ENCODE measurements around the gene SLC16A5. TPM values are rescaled to one million over a fixed set of nuclear protein-coding genes. Genes with fewer than 3 reads are reported as not detected.

SLC16A5 gene
- total RNA-seq, 2 donors from 2014 or later, result 28.8 to 54.0 TPM

GRCh38 chr17:75124041-75124818 lies 36.5 kb downstream of the SLC16A5 start:
- no peak overlapping the region for H3K4me3 ChIP-seq (ENCODE audit: low read length)
- H3K9me3 Mint-ChIP-seq, result no peaks in the 10 kb centered on the region
- 96 to 97% methylated on average over 9 to 19 of the region's 19 CpGs for WGBS, 2 experiments (ENCODE audit: insufficient coverage in 1 of 2, insufficient read length in 1 of 2)
- peaks cover 47% of the 10 kb centered on the region for H3K36me3 ChIP-seq (ENCODE audit: control insufficient read depth, insufficient read depth, low read length)
- TF ChIP-seq, protein P1, sequence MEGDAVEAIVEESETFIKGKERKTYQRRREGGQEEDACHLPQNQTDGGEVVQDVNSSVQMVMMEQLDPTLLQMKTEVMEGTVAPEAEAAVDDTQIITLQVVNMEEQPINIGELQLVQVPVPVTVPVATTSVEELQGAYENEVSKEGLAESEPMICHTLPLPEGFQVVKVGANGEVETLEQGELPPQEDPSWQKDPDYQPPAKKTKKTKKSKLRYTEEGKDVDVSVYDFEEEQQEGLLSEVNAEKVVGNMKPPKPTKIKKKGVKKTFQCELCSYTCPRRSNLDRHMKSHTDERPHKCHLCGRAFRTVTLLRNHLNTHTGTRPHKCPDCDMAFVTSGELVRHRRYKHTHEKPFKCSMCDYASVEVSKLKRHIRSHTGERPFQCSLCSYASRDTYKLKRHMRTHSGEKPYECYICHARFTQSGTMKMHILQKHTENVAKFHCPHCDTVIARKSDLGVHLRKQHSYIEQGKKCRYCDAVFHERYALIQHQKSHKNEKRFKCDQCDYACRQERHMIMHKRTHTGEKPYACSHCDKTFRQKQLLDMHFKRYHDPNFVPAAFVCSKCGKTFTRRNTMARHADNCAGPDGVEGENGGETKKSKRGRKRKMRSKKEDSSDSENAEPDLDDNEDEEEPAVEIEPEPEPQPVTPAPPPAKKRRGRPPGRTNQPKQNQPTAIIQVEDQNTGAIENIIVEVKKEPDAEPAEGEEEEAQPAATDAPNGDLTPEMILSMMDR (conservative IDR thresholded peaks at IDR 0.05), result no peak
- H3K4me3 Mint-ChIP-seq, result no peak overlapping the region
- no peaks in the 10 kb centered on the region for H3K4me1 Mint-ChIP-seq
- no peak overlapping the region for H3K9ac ChIP-seq (ENCODE audit: extremely low read depth, low read length, poor library complexity, severe bottlenecking)
- DNase-seq, result no peak
- H3K9me3 ChIP-seq (ENCODE audit: control insufficient read depth, low read length), result no peaks in the 10 kb centered on the region
- H3K27me3 Mint-ChIP-seq (ENCODE audit: insufficient read depth), result no peaks in the 10 kb centered on the region
- no peaks in the 10 kb centered on the region for H3K4me1 ChIP-seq (ENCODE audit: control insufficient read depth, insufficient read depth, low read length)
- H3K27ac Mint-ChIP-seq, result peak overlapping the region; percentile 44
- no peak overlapping the region for H3K27ac ChIP-seq (ENCODE audit: low read depth, low read length)
- H3K36me3 Mint-ChIP-seq (ENCODE audit: low read depth), result peaks cover 38% of the 10 kb centered on the region
- H3K27me3 ChIP-seq (ENCODE audit: control insufficient read depth, insufficient read depth, low read length, poor library complexity, severe bottlenecking), result no peaks in the 10 kb centered on the region

DNA sequence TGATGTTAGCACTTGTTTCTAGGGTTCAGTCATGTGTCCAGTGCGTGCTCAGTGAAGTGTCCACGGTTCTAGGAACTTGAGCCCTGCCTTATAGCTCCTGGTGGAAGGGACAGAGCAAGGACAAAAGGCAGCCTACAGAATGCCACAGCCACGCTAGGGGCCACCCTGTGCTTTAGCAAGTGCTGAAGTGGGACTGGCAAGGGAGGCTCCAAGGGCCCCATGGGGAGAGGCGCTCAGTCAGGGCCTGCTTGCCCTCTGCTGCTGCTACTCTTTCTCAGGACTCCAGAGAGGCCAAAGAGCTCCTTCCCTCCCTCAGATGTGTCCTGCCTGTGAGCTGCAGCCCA lies 37.0 kb downstream of the SLC16A5 start:
- no peaks in the 10 kb centered on the region for H3K9me3 ChIP-seq (ENCODE audit: control insufficient read depth, low read length)
- TF ChIP-seq, protein P1 (conservative IDR thresholded peaks at IDR 0.05), result no peak
- H3K27me3 ChIP-seq (ENCODE audit: control insufficient read depth, insufficient read depth, low read length, poor library complexity, severe bottlenecking), result no peaks in the 10 kb centered on the region
- peaks cover 51% of the 10 kb centered on the region for H3K36me3 ChIP-seq (ENCODE audit: control insufficient read depth, insufficient read depth, low read length)
- no peak overlapping the region for H3K9ac ChIP-seq (ENCODE audit: extremely low read depth, low read length, poor library complexity, severe bottlenecking)
- H3K36me3 Mint-ChIP-seq (ENCODE audit: low read depth), result peaks cover 43% of the 10 kb centered on the region
- no peaks in the 10 kb centered on the region for H3K4me1 Mint-ChIP-seq
- H3K27me3 Mint-ChIP-seq (ENCODE audit: insufficient read depth), result no peaks in the 10 kb centered on the region
- H3K27ac Mint-ChIP-seq, result peak overlapping the region; percentile 44
- WGBS, 2 experiments (ENCODE audit: insufficient coverage in 1 of 2, insufficient read length in 1 of 2), result 91 to 92% methylated on average over 3 to 4 of the region's 4 CpGs
- no peak for DNase-seq
- no peaks in the 10 kb centered on the region for H3K4me1 ChIP-seq (ENCODE audit: control insufficient read depth, insufficient read depth, low read length)
- H3K9me3 Mint-ChIP-seq, result no peaks in the 10 kb centered on the region
- no peak overlapping the region for H3K27ac ChIP-seq (ENCODE audit: low read depth, low read length)
- no peak overlapping the region for H3K4me3 ChIP-seq (ENCODE audit: low read length)
- H3K4me3 Mint-ChIP-seq, result no peak overlapping the region

DNA sequence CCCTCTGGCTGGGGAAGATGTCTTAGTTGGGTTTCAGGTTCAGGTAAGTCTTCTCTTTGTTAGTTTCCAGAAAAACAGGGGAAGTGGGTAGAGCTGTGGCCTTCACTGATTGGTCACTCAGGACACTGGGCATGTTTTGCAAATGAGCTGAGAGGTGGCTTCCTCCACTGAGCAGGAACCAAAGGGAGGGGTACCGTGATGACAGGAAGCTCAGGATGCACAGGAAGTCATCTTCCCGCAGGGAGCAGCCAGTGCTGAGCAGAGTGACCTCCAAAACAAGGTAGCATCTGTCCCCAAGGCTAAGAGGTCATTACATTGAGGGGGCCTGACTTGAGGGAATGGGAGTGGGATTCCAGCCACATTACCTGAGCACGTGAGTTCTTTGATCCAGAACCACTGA lies 38.2 kb downstream of the SLC16A5 start:
- H3K9ac ChIP-seq (ENCODE audit: extremely low read depth, low read length, poor library complexity, severe bottlenecking), result no peak overlapping the region
- no peaks in the 10 kb centered on the region for H3K9me3 ChIP-seq (ENCODE audit: control insufficient read depth, low read length)
- no peaks in the 10 kb centered on the region for H3K27me3 ChIP-seq (ENCODE audit: control insufficient read depth, insufficient read depth, low read length, poor library complexity, severe bottlenecking)
- no peak overlapping the region for H3K4me3 ChIP-seq (ENCODE audit: low read length)
- TF ChIP-seq, protein P1 (conservative IDR thresholded peaks at IDR 0.05), result no peak
- WGBS, 2 experiments (ENCODE audit: insufficient coverage in 1 of 2, insufficient read length in 1 of 2), result 52 to 89% methylated on average over 2 to 3 of the region's 3 CpGs
- no peaks in the 10 kb centered on the region for H3K27me3 Mint-ChIP-seq (ENCODE audit: insufficient read depth)
- no peak overlapping the region for H3K27ac Mint-ChIP-seq
- H3K9me3 Mint-ChIP-seq, result no peaks in the 10 kb centered on the region
- peaks cover 39% of the 10 kb centered on the region for H3K36me3 Mint-ChIP-seq (ENCODE audit: low read depth)
- no peak overlapping the region for H3K27ac ChIP-seq (ENCODE audit: low read depth, low read length)
- H3K4me3 Mint-ChIP-seq, result no peak overlapping the region
- H3K36me3 ChIP-seq (ENCODE audit: control insufficient read depth, insufficient read depth, low read length), result peaks cover 52% of the 10 kb centered on the region
- peaks cover 3% of the 10 kb centered on the region for H3K4me1 ChIP-seq (ENCODE audit: control insufficient read depth, insufficient read depth, low read length)
- H3K4me1 Mint-ChIP-seq, result peaks cover 4% of the 10 kb centered on the region
- peak; percentile 72 for DNase-seq

All from endodermal cell (in vitro differentiated cells).